Ishikawa (cell line): ENCODE measurements around the gene TACC2.

Experiments used
- CEBPB ChIP-seq: IDR thresholded peaks from 2 replicates; pipeline ENCODE4 v1.6.1; 2012
- EP300 ChIP-seq: IDR thresholded peaks from 2 replicates; pipeline ENCODE4 v1.6.1; 2012; ENCODE audit warnings: borderline replicate concordance
- REST ChIP-seq: IDR thresholded peaks from 2 replicates; pipeline ENCODE4 v1.6.1; 2012; ENCODE audit warnings: low read depth, mild to moderate bottlenecking
- TCF12 ChIP-seq: IDR thresholded peaks from 2 replicates; pipeline ENCODE4 v1.6.1; 2012; ENCODE audit warnings: low read depth
- TEAD4 ChIP-seq: IDR thresholded peaks from 2 replicates; pipeline ENCODE4 v1.6.1; 2012
- ZBTB7A ChIP-seq: IDR thresholded peaks from 2 replicates; pipeline ENCODE4 v1.6.1; 2012; ENCODE audit warnings: low read depth
- TF ChIP-seq, protein P1 (sequence below): IDR thresholded peaks from 2 replicates; pipeline ENCODE4 v1.6.1; 2012

- TF ChIP-seq TEAD4 (no peak), TCF12 (no peak), EP300 (no peak), CEBPB (no peak), ZBTB7A (no peak), REST (no peak)
- TF ChIP-seq, protein P1, sequence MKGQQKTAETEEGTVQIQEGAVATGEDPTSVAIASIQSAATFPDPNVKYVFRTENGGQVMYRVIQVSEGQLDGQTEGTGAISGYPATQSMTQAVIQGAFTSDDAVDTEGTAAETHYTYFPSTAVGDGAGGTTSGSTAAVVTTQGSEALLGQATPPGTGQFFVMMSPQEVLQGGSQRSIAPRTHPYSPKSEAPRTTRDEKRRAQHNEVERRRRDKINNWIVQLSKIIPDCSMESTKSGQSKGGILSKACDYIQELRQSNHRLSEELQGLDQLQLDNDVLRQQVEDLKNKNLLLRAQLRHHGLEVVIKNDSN, result no peak
These were observed 260.4 kb downstream of the TACC2 start for GRCh38 chr10:122249303-122249850.
